Endothelial cell of umbilical vein (primary cell): ENCODE data around the gene FARP1. TPM values are rescaled to one million over a fixed set of nuclear protein-coding genes. Genes with fewer than 3 reads are reported as not detected.

Experiments used
- BruUV-seq: library from RNA; stranded (reverse); fragments of 400-500 nt; replicated peaks from 2 replicates; lab custom pipeline; 2021; lab: Mats Ljungman, UMichigan
- CTCF ChIA-PET: fragments of 300-600, 350-600 bp; sonication (Branson Sonifier 250); formaldehyde crosslinking; loops from one replicate; lab custom pipeline; 2021; ENCODE audit warnings: antibody characterized with exemption, inconsistent platforms; lab: Charles Lee
- POLR2A ChIA-PET: fragments of 300-600, 350-600 bp; sonication (Branson Sonifier 250); formaldehyde crosslinking; loops from one replicate; lab custom pipeline; 2021; ENCODE audit warnings: antibody characterized with exemption, inconsistent platforms; lab: Charles Lee
- DNase-seq: peaks from one replicate; pipeline ENCODE4 v3.0.0-alpha.2; 2011; ENCODE audit warnings: low read depth, low spot score
- FAIRE-seq: peaks from 2 replicates; lab custom pipeline; 2011; peaks lifted over from hg19 to GRCh38; lab: Jason Lieb, UNC
- H2AFZ ChIP-seq: 2 replicates; pipeline ENCODE4 v1.6.0; 2012; ENCODE audit warnings: low read depth, low read length, control low read depth, inconsistent platforms
- H3K27ac ChIP-seq: 2 replicates; pipeline ENCODE4 v1.5.1; 2011; ENCODE audit warnings: low read depth, mild to moderate bottlenecking, control low read depth, low read length, moderate library complexity; ENCODE audit not compliant: insufficient read depth
- H3K27me3 ChIP-seq, 2 experiments: 2 replicates each; pipeline versions ENCODE4 v1.6.0 to v1.6.1; 2011; ENCODE audit warnings: low read length in 2 of 2, mixed read lengths in 1 of 2; ENCODE audit not compliant: control insufficient read depth in 2 of 2, insufficient read depth in 2 of 2
- H3K36me3 ChIP-seq, 2 experiments: 2 replicates in 1 of 2; 3 replicates in 1 of 2; pipeline ENCODE4 v1.5.1; 2011; ENCODE audit warnings: low read length in 2 of 2, mild to moderate bottlenecking in 1 of 2, moderate library complexity in 1 of 2; ENCODE audit not compliant: control insufficient read depth in 2 of 2, insufficient read depth in 2 of 2; ENCODE audit errors: extremely low read depth in 1 of 2
- H3K4me1 ChIP-seq: 3 replicates; pipeline ENCODE4 v1.5.1; 2011; ENCODE audit warnings: mild to moderate bottlenecking, low read length; ENCODE audit not compliant: control insufficient read depth, insufficient read depth; ENCODE audit errors: extremely low read depth
- H3K4me2 ChIP-seq: 2 replicates; pipeline ENCODE4 v1.6.1; 2011; ENCODE audit warnings: low read length, control low read depth, mixed read lengths; ENCODE audit not compliant: insufficient read depth
- H3K4me3 ChIP-seq, 3 experiments: fragments of 200-600 bp in 1 of 3; sonication (generic), shearing (Covaris generic) in 1 of 3; replicated peaks in 1 of 3; 2 replicates each; pipeline ENCODE4 v1.5.1; 2011 to 2016; ENCODE audit warnings: control low read depth in 3 of 3, low read length in 3 of 3, mild to moderate bottlenecking in 2 of 3, inconsistent platforms in 1 of 3, low read depth in 1 of 3, moderate library complexity in 1 of 3; ENCODE audit not compliant: insufficient read depth in 1 of 3
- H3K79me2 ChIP-seq: 2 replicates; pipeline ENCODE4 v1.6.0; 2012; ENCODE audit warnings: low read length, inconsistent platforms; ENCODE audit not compliant: control insufficient read depth, insufficient read depth
- H3K9ac ChIP-seq: replicated peaks from 2 replicates; pipeline ENCODE3; 2011; ENCODE audit warnings: low read length, control low read depth; ENCODE audit not compliant: insufficient read depth; ENCODE audit errors: extremely low read depth
- H3K9me1 ChIP-seq: replicated peaks from 3 replicates; pipeline ENCODE4 v1.6.0; 2011; ENCODE audit warnings: mild to moderate bottlenecking, low read length; ENCODE audit not compliant: control insufficient read depth, insufficient read depth; ENCODE audit errors: extremely low read depth
- H3K9me3 ChIP-seq: replicated peaks from 2 replicates; pipeline ENCODE4 v1.5.1; 2012; ENCODE audit warnings: low read length, inconsistent platforms; ENCODE audit not compliant: control insufficient read depth, insufficient read depth
- H4K20me1 ChIP-seq: replicated peaks from 2 replicates; pipeline ENCODE3; 2011; ENCODE audit warnings: mild to moderate bottlenecking, low read length; ENCODE audit not compliant: control insufficient read depth, insufficient read depth; ENCODE audit errors: extremely low read depth
- CTCF ChIP-seq, 2 donors: IDR thresholded peaks; 1 replicate in 1 of 2; 2 replicates in 1 of 2; pipeline ENCODE4 v1.5.1; 2011; ENCODE audit warnings: low read length in 2 of 2, mild to moderate bottlenecking in 2 of 2, moderate library complexity in 2 of 2, control low read depth in 1 of 2, inconsistent platforms in 1 of 2, low read depth in 1 of 2; ENCODE audit not compliant: insufficient read depth in 1 of 2; ENCODE audit errors: extremely low read depth in 1 of 2
- EZH2 ChIP-seq: IDR thresholded peaks from 2 replicates; pipeline ENCODE4 v1.6.1; 2012; ENCODE audit warnings: borderline replicate concordance, low read depth, mild to moderate bottlenecking, moderate library complexity, low read length, inconsistent platforms; ENCODE audit not compliant: severe bottlenecking
- FOS ChIP-seq: IDR thresholded peaks from 2 replicates; pipeline ENCODE4 v1.6.1; 2011; ENCODE audit warnings: mild to moderate bottlenecking, low read length, moderate library complexity, borderline replicate concordance; ENCODE audit not compliant: insufficient read depth
- GATA2 ChIP-seq: IDR thresholded peaks from 2 replicates; pipeline ENCODE4 v1.7.0; 2011; ENCODE audit warnings: low read depth, mild to moderate bottlenecking, moderate library complexity, mixed read lengths, low read length; ENCODE audit not compliant: insufficient read length, insufficient read depth
- JUN ChIP-seq: IDR thresholded peaks from 2 replicates; pipeline ENCODE4 v1.6.1; 2011; ENCODE audit warnings: borderline replicate concordance, low read depth; ENCODE audit not compliant: insufficient read length, insufficient read depth
- MAX ChIP-seq: IDR thresholded peaks from 2 replicates; pipeline ENCODE4 v1.6.1; 2011; ENCODE audit not compliant: insufficient read depth, insufficient read length
- MYC ChIP-seq: IDR thresholded peaks from one replicate; pipeline ENCODE4 v1.6.1; 2011; ENCODE audit warnings: mild to moderate bottlenecking, low read depth, low read length
- POLR2A ChIP-seq: IDR thresholded peaks from 2 replicates; pipeline ENCODE4 v1.6.1; 2012; ENCODE audit warnings: low read depth, mild to moderate bottlenecking, control low read depth, low read length
- POLR2AphosphoS5 ChIP-seq: IDR thresholded peaks from 2 replicates; pipeline ENCODE4 v1.6.1; 2012; ENCODE audit warnings: low read depth, mild to moderate bottlenecking, control low read depth, low read length, moderate library complexity; ENCODE audit not compliant: insufficient read depth
- dilution Hi-C: fragments of 300-500 bp; cut with MboI; formaldehyde crosslinking; loops from one replicate; pipeline ENCODE4 v1.15.0; 2019; ENCODE audit warnings: low sequenced_read_pairs; ENCODE audit not compliant: extremely low pct_ligation_motif_present
- intact Hi-C: fragments of 100-400 bp; cut with micrococcal nuclease; formaldehyde crosslinking; loops from one replicate; pipeline ENCODE4 v1.10.0; 2022
- polyA plus RNA-seq, 4 experiments: library from polyadenylated mRNA; depleted of rRNA in 3 of 4; stranded (reverse) in 3 of 4; unstranded in 1 of 4; fragments of >200 nt; gene quantifications; 2 replicates each; pipeline versions ENCODE4 v1.2.1 to v1.2.3, GENCODE V29; 2011 to 2012; ENCODE audit warnings: missing spikeins in 1 of 4
- total RNA-seq: library from RNA; stranded (reverse); gene quantifications from 2 replicates; pipeline ENCODE4 v1.2.3, GENCODE V29; 2021

FARP1 gene
- total and polyA plus RNA-seq, 2 donors (not counting 3 experiments of a cell fraction or from before 2014, with no cell fraction given): 19.0 to 77.7 TPM

GRCh38 chr13:98398581-98398980 lies 255.7 kb downstream of the FARP1 start:
- intact Hi-C loops: no loop called here
- no peaks in the 10 kb centered on the region for H3K79me2 ChIP-seq
- H3K9ac ChIP-seq: no peak overlapping the region
- H3K9me1 ChIP-seq: no peaks in the 10 kb centered on the region
- no peak overlapping the region for H3K4me2 ChIP-seq
- H3K4me1 ChIP-seq: no peaks in the 10 kb centered on the region
- H2AFZ ChIP-seq: no peak overlapping the region
- H3K27ac ChIP-seq: no peak overlapping the region
- dilution Hi-C loops: no loop called here
- no peak overlapping the region for H3K4me3 ChIP-seq
- H3K36me3 ChIP-seq: peaks cover 0 to 8% of the 10 kb centered on the region in 2 experiments
- no peaks in the 10 kb centered on the region for H4K20me1 ChIP-seq
- no peaks in the 10 kb centered on the region for H3K9me3 ChIP-seq
- BruUV-seq: no TSS peak
- no peak for FAIRE-seq
- CTCF ChIA-PET: no interaction called here
- POLR2A ChIA-PET: no interaction called here
- H3K27me3 ChIP-seq: no peaks in the 10 kb centered on the region
- DNase-seq: no peak
- TF ChIP-seq JUN: no peak
- TF ChIP-seq CTCF (IDR thresholded peaks at IDR 0.05; ENCODE audit: extremely low read depth in 1 of 2, insufficient read depth in 1 of 2, low read depth in 1 of 2, low read length in 2 of 2): no peak
- no peak for TF ChIP-seq GATA2
- no peak for TF ChIP-seq POLR2A
- TF ChIP-seq POLR2AphosphoS5: no peak
- no peak for TF ChIP-seq FOS
- no peak for TF ChIP-seq MYC
- no peak for TF ChIP-seq MAX
- TF ChIP-seq EZH2: no peak
